ENCODE data around the gene ZRANB3.

DNA sequence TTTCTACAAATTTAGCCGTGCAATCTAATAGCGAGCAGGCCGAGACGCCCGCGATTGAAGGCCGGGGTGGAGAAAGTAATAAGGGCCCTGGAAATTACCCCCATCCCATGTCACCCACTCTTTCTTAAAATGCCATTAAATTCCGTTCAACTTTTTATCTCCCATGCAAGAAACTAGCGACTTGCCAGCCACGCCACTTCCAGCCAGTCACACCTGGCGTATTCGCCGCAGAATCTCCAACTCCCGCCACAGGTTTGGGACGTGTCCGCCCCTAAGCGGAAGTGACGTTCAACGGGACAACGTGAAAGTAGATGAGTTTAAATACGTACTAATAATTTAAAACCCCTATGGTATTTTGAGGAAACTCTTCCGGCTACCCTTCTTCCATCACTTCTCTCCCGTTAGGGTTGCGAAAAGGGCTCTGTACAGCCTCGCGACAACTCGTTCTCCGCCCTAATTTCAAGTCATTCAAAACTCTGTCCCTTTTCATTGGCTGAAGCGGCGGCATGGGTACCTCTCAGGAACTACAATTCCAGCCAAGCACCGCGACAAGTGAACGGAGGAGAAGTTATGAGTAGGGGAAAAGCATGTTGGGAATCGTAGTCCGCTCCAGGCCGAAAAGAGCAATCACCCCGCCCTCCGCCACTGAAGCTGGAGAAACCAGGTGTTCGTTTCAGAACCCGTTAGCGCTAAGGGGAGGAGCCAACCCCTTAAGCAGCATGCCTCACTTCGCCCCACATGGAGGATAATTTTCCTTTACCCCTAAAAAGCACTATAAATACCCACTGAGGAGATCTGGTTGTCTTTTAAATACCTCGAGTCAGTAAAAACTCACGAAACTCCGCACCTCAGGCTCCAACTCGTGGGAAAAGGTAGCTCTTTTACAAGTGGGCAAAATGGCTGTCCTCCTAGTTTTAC is at the start of gene ZRANB3:
- TF ChIP-seq, protein P1, sequence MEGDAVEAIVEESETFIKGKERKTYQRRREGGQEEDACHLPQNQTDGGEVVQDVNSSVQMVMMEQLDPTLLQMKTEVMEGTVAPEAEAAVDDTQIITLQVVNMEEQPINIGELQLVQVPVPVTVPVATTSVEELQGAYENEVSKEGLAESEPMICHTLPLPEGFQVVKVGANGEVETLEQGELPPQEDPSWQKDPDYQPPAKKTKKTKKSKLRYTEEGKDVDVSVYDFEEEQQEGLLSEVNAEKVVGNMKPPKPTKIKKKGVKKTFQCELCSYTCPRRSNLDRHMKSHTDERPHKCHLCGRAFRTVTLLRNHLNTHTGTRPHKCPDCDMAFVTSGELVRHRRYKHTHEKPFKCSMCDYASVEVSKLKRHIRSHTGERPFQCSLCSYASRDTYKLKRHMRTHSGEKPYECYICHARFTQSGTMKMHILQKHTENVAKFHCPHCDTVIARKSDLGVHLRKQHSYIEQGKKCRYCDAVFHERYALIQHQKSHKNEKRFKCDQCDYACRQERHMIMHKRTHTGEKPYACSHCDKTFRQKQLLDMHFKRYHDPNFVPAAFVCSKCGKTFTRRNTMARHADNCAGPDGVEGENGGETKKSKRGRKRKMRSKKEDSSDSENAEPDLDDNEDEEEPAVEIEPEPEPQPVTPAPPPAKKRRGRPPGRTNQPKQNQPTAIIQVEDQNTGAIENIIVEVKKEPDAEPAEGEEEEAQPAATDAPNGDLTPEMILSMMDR (tag by site-specific recombination; IDR thresholded peaks at IDR 0.05): no peak
- TF ChIP-seq ZNF701 (tag by site-specific recombination; IDR thresholded peaks at IDR 0.05) (no peak), ZNF335 (tag by site-specific recombination; conservative IDR thresholded peaks at IDR 0.05) (peak; percentile 81), SP2 (tag by site-specific recombination; IDR thresholded peaks at IDR 0.05) (peak; percentile 63), ZNF350 (tag by site-specific recombination; IDR thresholded peaks at IDR 0.05) (peak; percentile 76), ZNF610 (tag by site-specific recombination; IDR thresholded peaks at IDR 0.05; ENCODE audit: borderline replicate concordance) (no peak), ZNF792 (tag by site-specific recombination; IDR thresholded peaks at IDR 0.05) (no peak), ZNF707 (tag by site-specific recombination; IDR thresholded peaks at IDR 0.05) (no peak)
- TF ChIP-seq, protein P2, sequence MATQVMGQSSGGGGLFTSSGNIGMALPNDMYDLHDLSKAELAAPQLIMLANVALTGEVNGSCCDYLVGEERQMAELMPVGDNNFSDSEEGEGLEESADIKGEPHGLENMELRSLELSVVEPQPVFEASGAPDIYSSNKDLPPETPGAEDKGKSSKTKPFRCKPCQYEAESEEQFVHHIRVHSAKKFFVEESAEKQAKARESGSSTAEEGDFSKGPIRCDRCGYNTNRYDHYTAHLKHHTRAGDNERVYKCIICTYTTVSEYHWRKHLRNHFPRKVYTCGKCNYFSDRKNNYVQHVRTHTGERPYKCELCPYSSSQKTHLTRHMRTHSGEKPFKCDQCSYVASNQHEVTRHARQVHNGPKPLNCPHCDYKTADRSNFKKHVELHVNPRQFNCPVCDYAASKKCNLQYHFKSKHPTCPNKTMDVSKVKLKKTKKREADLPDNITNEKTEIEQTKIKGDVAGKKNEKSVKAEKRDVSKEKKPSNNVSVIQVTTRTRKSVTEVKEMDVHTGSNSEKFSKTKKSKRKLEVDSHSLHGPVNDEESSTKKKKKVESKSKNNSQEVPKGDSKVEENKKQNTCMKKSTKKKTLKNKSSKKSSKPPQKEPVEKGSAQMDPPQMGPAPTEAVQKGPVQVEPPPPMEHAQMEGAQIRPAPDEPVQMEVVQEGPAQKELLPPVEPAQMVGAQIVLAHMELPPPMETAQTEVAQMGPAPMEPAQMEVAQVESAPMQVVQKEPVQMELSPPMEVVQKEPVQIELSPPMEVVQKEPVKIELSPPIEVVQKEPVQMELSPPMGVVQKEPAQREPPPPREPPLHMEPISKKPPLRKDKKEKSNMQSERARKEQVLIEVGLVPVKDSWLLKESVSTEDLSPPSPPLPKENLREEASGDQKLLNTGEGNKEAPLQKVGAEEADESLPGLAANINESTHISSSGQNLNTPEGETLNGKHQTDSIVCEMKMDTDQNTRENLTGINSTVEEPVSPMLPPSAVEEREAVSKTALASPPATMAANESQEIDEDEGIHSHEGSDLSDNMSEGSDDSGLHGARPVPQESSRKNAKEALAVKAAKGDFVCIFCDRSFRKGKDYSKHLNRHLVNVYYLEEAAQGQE (tag by site-specific recombination; IDR thresholded peaks at IDR 0.05): 0 out of 2 replicates have a peak, but pooled peaks have one; percentile 26
